Esophagus (tissue), 2 donors: ENCODE results near the gene ACIN1. TPM values are rescaled to one million over a fixed set of nuclear protein-coding genes. Genes with fewer than 3 reads are reported as not detected.
"Not testable (repeated sequence)": the region's sequence is repeated elsewhere in the genome, so short reads cannot be mapped to it uniquely, and the experiment has no call there.

ENCODE experiments used
- H3K27ac ChIP-seq, 2 donors: one replicate each; pipeline ENCODE4 v1.5.1; 2013; ENCODE audit warnings: low read depth in 2 of 2, mild to moderate bottlenecking in 2 of 2, inconsistent platforms in 1 of 2, low read length in 1 of 2, moderate library complexity in 1 of 2
- H3K27me3 ChIP-seq, 2 donors: one replicate each; pipeline ENCODE4 v1.6.1; 2013; ENCODE audit warnings: low read length in 2 of 2, control low read depth in 1 of 2, mild to moderate bottlenecking in 1 of 2; ENCODE audit not compliant: insufficient read depth in 2 of 2, control insufficient read depth in 1 of 2
- H3K36me3 ChIP-seq, 2 donors: one replicate each; pipeline ENCODE4 v1.6.1; 2013; ENCODE audit warnings: low read length in 1 of 2; ENCODE audit not compliant: control insufficient read depth in 2 of 2, insufficient read depth in 2 of 2
- H3K4me1 ChIP-seq, 2 donors: one replicate each; pipeline ENCODE4 v1.6.1; 2013; ENCODE audit warnings: low read length in 1 of 2; ENCODE audit not compliant: control insufficient read depth in 2 of 2, insufficient read depth in 2 of 2
- H3K4me3 ChIP-seq, 2 donors: one replicate each; pipeline ENCODE4 v1.5.1; 2013; ENCODE audit warnings: low read length in 2 of 2, mild to moderate bottlenecking in 2 of 2, low read depth in 1 of 2, moderate library complexity in 1 of 2
- H3K9me3 ChIP-seq, 2 donors: one replicate each; pipeline ENCODE4 v1.6.1; 2013; ENCODE audit warnings: mild to moderate bottlenecking in 2 of 2, low read depth in 1 of 2, low read length in 1 of 2, moderate library complexity in 1 of 2; ENCODE audit not compliant: control insufficient read depth in 2 of 2, insufficient read depth in 1 of 2
- WGBS, 2 donors: extraction: QIAGEN DNeasy Blood & Tissue Kit; methylation state at CpG; one replicate each; pipeline ENCODE4 v1.1.7; 2013; 5-methylcytosine and 5-hydroxymethylcytosine counted together
- polyA plus RNA-seq, 2 donors: library from polyadenylated mRNA; stranded (reverse); fragments of 200-250 nt; gene quantifications; one replicate each; pipeline ENCODE4 v1.2.3, GENCODE V29; 2013
- donor health status: healthy with polysubstance abuse.
- donor health status: Bipolar disorder and iron deficiency.

Gene ACIN1
- polyA plus RNA-seq, 2 donors = 70.5 to 136 TPM

DNA sequence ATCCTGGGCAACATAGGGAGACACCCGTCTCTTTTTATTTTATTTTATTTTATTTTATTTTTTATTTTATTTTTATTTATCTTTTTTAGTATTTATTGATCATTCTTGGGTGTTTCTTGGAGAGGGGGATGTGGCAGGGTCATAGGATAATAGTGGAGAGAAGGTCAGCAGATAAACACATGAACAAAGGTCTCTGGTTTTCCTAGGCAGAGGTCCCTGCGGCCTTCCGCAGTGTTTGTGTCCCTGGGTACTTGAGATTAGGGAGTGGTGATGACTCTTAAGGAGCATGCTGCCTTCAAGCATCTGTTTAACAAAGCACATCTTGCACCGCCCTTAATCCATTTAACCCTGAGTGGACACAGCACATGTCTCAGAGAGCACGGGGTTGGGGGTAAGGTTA lies 12.7 kb upstream of the ACIN1 start:
- not testable (repeated sequence) for H3K27ac ChIP-seq, H3K36me3 ChIP-seq, H3K9me3 ChIP-seq, H3K4me1 ChIP-seq, H3K4me3 ChIP-seq, H3K27me3 ChIP-seq
- 79 to 94% methylated on average over 1 to 2 of the region's 5 CpGs for WGBS, 2 donors

DNA sequence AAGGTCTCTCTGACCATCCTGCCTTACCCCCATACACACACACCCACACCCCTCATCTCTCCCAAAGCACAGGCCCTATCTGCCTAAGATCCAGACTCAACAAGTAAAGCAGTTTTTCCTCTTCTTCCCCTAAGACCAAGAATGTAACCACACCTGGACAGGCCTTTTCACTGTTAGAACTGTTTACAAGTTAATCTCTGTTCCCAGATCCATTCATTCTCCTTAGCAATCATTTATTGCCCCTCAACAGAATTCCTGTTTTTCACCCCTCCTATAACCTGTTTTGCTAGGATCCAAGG lies 11.8 kb upstream of the ACIN1 start:
- H3K4me1 ChIP-seq = no peaks in the 10 kb centered on the region
- no peaks in the 10 kb centered on the region for H3K36me3 ChIP-seq
- H3K27me3 ChIP-seq = no peaks in the 10 kb centered on the region
- H3K4me3 ChIP-seq = no peak overlapping the region
- no peaks in the 10 kb centered on the region for H3K9me3 ChIP-seq
- no peak overlapping the region for H3K27ac ChIP-seq

- H3K36me3 ChIP-seq = no peaks in the 10 kb centered on the region
- H3K27me3 ChIP-seq = no peaks in the 10 kb centered on the region
These were observed 10.4 kb upstream of the ACIN1 start for GRCh38 chr14:23105348-23105824.

GRCh38 chr14:23104591-23105347 lies 9.8 kb upstream of the ACIN1 start, which contains the start of gene CIROP:
CIROP (minus strand) TSS chr14:23104989; CDS start chr14:23104920, 69 bp downstream.
- Histone ChIP-seq H3K36me3 (no peaks in the 10 kb centered on the region), H3K27me3 (no peaks in the 10 kb centered on the region), H3K4me3 (no peak within 1 kb of the TSS), H3K4me1 (no peaks in the 10 kb centered on the region), H3K9me3 (no peaks in the 10 kb centered on the region), H3K27ac (no peak within 1 kb of the TSS)
- 64 to 70% methylated on average over 11 of the region's 11 CpGs for WGBS, 2 donors

More at GRCh38 chr14:23105348-23105824, 10.4 kb upstream of the ACIN1 start:
- Histone ChIP-seq H3K27ac (no peak overlapping the region), H3K4me3 (no peak overlapping the region), H3K4me1 (no peaks in the 10 kb centered on the region), H3K9me3 (no peaks in the 10 kb centered on the region)
- 87 to 89% methylated on average over 4 of the region's 4 CpGs for WGBS, 2 donors

DNA sequence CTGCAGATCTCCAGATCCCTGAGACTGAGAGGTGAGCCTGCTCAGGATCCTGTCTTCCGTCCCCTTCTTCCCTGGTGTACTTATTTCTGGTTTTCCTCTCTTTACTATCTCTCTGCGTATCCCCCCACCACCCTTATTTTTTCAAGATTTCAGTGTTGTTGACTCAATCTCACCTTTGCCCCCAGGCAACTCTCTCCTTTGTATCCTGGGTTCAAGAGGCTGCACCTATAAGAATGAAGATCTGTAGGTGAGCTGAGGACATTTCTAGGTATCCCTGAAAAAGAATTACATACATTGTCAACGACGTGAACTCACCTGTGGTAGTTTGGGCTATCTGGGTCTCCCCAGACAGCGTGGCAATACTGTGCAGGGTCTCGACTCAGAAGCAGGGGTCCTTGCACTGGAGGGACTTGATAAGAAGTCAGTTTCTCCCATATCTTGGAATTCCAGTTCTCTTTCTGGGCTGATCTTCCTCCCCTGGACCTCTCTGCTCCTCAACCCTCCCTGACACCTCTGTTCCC lies 9.2 kb upstream of the ACIN1 start:
- Histone ChIP-seq H3K27me3 (no peaks in the 10 kb centered on the region), H3K9me3 (no peaks in the 10 kb centered on the region), H3K4me1 (no peaks in the 10 kb centered on the region), H3K4me3 (no peak overlapping the region), H3K27ac (no peak overlapping the region), H3K36me3 (no peaks in the 10 kb centered on the region)
- 80 to 85% methylated on average over 6 of the region's 6 CpGs for WGBS, 2 donors

DNA sequence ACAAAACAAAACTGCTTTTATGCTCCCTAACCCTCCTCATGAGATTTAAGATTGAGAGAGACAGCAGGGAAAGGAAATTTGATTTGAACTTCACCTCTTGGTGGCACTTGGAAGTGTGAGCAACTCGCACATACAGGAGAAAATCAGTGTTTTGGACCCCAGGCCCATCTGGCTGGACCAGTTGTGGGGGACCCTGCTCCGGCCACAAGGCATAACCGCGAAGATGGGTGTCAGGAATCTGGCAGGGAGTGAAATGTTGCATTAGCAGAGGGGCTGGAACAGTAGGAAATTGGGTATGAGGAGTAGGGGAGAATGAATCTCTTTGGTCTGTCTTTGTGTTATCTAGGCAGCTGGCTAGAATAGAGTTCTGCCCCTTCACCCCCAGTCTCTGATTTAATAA lies 8.6 kb upstream of the ACIN1 start:
- H3K36me3 ChIP-seq = peaks cover 0 to 2% of the 10 kb centered on the region in 2 donors
- H3K4me3 ChIP-seq = no peak overlapping the region
- 81 to 86% methylated on average over 4 of the region's 4 CpGs for WGBS, 2 donors
- H3K27me3 ChIP-seq = no peaks in the 10 kb centered on the region
- H3K4me1 ChIP-seq = no peaks in the 10 kb centered on the region
- H3K9me3 ChIP-seq = no peaks in the 10 kb centered on the region
- no peak overlapping the region for H3K27ac ChIP-seq

- no peak overlapping the region for H3K4me3 ChIP-seq
- no peaks in the 10 kb centered on the region for H3K4me1 ChIP-seq
- no peaks in the 10 kb centered on the region for H3K27me3 ChIP-seq
- no peaks in the 10 kb centered on the region for H3K9me3 ChIP-seq
- H3K27ac ChIP-seq = no peak overlapping the region
- WGBS, 2 donors = 86 to 88% methylated on average over 2 of the region's 2 CpGs
- H3K36me3 ChIP-seq = peaks cover 0 to 4% of the 10 kb centered on the region in 2 donors
These were observed 7.9 kb upstream of the ACIN1 start for GRCh38 chr14:23102801-23103200.

GRCh38 chr14:23101986-23102625 lies 7.2 kb upstream of the ACIN1 start:
- Histone ChIP-seq H3K4me1 (no peaks in the 10 kb centered on the region), H3K4me3 (no peak overlapping the region), H3K27ac (no peak overlapping the region), H3K27me3 (no peaks in the 10 kb centered on the region), H3K9me3 (no peaks in the 10 kb centered on the region), H3K36me3 (peaks cover 0 to 7% of the 10 kb centered on the region in 2 donors)
- 70 to 77% methylated on average over 10 of the region's 10 CpGs for WGBS, 2 donors

DNA sequence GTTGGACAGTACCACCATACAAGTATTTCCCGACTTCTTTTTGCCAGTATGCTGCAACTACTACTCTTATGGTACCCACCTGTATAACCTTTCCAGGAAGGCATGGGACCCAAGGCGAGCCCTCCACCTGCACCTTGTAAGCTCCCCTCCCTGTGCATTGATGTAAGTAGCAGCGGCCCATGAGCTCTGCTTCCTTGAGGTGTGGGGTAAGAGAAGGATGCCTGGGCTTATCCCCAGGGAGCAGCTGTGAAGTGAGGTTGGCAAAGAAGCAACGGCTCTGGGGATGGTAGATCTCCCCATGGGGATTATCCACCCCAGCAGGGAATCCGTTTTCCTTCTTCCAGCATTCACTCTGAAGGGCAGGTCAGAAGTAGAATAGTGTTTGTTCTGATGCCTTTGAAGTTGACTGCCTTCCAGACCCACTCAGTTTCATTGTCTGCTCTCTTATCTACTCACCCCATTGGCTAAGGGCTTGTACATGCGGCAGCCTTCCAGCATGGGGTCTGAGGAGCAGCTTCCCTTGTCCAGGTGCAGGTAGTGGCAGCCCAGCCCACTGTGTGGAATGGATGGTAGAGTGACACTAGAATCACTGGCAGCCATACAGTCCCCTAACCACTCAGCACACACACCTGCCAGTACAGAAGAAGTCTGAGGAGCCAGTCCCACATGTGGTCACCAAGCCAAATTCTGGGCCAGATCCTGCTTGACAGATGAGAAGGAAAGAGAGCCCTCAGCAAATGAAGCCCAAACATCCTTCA lies 6.5 kb upstream of the ACIN1 start:
- WGBS, 2 donors = 77 to 81% methylated on average over 6 of the region's 6 CpGs
- peaks cover 0 to 7% of the 10 kb centered on the region in 2 donors for H3K36me3 ChIP-seq
- no peaks in the 10 kb centered on the region for H3K27me3 ChIP-seq
- H3K9me3 ChIP-seq = no peaks in the 10 kb centered on the region
- H3K4me1 ChIP-seq = peaks cover 0 to 2% of the 10 kb centered on the region in 2 donors
- H3K4me3 ChIP-seq = no peak overlapping the region
- no peak overlapping the region for H3K27ac ChIP-seq
